GM12874 (cell line): Measurements from ENCODE around the gene RNH1.

Experiments
- TF ChIP-seq, protein P1 (sequence below): IDR thresholded peaks from 2 replicates; pipeline ENCODE4 v1.5.1; 2011; ENCODE audit warnings: low read depth, mild to moderate bottlenecking, control low read depth, low read length, moderate library complexity; ENCODE audit not compliant: insufficient read depth

RNH1 gene

DNA sequence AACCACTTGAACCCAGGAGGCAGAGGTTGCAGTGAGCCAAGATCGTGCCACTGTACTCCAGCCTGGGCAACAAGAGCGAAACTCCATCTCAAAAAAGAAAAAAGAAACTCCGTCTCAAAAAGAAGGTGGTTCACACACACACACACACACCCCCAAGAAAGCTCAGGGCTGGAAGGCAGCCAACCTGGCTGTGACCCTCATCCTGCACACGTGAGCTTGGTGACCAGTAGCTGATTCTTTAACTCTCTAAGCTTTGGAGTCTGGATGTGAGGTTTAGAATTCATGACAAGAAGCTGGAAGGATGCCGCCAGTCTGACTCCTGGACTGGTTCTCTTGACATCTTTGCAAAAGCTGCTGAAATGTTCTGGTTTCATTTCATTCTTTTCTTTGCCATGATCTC, 1.9 kb upstream of the RNH1 start:
- TF ChIP-seq, protein P1, sequence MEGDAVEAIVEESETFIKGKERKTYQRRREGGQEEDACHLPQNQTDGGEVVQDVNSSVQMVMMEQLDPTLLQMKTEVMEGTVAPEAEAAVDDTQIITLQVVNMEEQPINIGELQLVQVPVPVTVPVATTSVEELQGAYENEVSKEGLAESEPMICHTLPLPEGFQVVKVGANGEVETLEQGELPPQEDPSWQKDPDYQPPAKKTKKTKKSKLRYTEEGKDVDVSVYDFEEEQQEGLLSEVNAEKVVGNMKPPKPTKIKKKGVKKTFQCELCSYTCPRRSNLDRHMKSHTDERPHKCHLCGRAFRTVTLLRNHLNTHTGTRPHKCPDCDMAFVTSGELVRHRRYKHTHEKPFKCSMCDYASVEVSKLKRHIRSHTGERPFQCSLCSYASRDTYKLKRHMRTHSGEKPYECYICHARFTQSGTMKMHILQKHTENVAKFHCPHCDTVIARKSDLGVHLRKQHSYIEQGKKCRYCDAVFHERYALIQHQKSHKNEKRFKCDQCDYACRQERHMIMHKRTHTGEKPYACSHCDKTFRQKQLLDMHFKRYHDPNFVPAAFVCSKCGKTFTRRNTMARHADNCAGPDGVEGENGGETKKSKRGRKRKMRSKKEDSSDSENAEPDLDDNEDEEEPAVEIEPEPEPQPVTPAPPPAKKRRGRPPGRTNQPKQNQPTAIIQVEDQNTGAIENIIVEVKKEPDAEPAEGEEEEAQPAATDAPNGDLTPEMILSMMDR = no peak

DNA sequence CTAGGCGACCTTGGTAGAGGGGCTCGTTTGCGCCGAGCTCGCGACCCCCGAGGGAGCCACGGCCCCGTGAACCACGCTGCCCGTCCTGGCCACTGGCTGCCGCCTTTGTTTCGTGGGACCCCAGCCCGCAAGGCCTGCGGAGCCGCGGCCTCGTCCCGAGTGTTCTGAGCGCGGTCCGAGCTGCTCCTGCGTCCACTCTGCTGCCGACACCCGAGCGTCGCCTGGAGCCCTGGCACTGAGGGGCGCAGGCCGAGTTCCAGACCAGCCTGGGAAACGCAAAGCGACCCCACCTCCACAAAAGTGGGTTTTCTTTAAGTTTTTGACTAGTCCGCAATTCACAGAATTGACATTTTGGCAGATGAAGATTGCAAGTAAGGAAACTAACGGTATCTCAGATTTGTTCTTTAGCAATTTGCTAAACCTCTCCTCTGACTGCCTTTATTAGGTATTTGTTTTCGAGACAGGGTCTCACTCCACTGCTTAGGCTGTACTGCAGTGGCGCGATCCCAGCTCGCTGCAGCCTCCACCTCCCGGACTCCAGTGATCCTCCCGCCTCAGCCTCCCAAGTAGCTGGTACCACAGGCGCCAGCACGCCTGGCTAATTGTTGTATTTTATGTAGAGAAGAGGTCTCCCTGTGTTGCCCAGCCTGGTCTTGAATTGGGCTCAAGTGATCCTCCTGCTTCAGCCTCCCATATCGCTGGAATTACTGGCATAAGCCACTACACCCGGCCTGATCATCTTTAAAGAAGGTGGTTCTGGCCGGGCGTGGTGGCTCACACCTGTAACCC, 879 bp upstream of the RNH1 start:
- TF ChIP-seq, protein P1 = no peak

DNA sequence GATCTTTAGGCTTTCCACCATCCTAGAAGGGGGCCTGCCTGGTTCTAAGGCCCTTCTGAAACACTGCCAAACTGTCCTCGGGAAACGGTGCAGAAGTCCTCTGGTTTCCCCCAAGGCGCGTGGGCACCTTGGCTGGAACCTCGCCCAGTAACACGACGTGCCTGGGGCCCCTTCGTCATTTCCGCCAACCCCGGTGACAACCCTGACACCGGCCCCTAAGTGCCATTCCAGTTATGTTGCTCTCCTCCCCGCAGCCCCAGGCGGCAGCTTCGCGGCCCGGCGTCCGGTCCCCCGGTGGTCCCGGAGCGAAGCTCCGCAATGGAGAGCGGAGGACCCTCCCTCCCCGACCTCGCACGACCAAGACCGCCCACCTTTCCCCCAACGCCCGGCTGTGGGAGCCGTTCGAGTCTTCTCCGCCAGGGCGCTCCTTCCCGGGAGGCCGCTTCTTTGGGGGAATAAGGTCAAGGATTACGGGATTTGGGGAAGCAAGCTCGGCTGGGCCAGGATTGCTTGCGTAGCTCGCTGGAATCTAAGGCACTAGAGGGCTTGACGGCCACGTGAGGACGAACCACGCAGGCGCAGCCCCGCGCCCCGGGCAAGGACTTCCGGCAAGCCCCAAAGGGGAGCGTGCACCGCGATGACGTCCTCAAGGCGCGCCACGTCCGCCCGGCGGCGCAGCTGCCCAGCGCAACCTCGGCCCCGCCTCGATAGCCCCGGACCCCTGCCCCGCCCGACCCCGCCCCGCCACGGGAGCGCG, 626 bp downstream of the RNH1 start:
- TF ChIP-seq, protein P1 = no peak

- TF ChIP-seq, protein P1 = no peak
Observed at GRCh38 chr11:504994-505344, 2.1 kb downstream of the RNH1 start.

DNA sequence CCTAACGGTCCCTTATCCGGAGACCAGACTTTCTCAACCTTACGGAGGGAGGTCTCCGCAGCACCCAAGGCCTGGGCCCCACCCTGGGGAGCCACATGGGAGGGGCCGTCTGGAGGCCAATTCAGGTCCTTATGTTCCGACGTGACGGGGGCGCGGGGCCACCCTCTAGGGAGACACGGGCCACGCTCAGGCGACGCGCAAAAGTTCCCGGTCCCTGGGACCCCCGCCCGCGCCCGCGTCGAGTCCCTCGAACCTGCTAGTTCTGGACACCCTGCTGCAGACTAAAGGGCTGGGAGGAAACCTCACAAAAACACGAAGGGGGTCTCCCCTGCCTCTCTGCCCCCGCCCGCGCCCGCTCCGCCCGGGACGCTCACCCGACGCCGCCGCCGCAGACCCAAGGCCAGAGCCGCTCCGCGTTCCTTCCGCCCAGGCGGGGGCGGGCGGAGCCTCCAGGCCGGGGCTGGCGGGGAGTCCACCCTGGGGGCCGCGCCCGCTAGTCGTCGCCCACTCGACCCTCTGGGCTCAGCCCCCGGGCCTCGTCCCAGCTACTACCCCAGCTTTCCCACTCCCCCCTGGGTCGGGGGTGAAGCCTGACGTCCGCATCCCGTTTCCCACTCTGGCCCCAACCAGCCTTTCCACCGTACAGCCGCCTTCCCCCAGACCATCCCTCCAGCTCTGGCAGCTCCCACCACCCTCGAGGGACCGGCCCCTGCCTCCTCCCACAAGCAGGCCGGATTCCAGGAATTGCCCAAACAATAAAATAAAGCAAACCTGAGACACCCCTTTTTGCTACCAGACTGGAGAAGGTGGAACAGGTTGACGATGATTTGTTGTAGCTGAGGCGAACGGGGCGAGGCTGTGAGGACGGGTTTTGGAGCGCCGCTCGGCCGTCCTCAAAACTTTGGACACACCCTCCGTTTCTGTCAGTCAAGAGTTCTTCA, 2.7 kb downstream of the RNH1 start:
- TF ChIP-seq, protein P1 = no peak

GRCh38 chr11:503179-503981, 3.7 kb downstream of the RNH1 start:
- TF ChIP-seq, protein P1 = no peak
